Measurements from ENCODE around the gene PGAM2.
A peak's percentile ranks its signal among the peaks of the same experiment; 100 is the strongest.

PGAM2 gene

GRCh38 chr7:44083796-44084195, 18.4 kb upstream of the PGAM2 start:
- ATAC-seq (replicated peaks), result no peak
- DNase-seq, result no peak
- Mint-ChIP-seq H3K27me3 (no peaks in the 10 kb centered on the region), H3K36me3 (ENCODE audit: insufficient read depth) (peaks cover 19% of the 10 kb centered on the region), H3K4me3 (peak overlapping the region; percentile 91 to 94), H3K4me1 (ENCODE audit: low read depth in 2 of 2) (peaks cover 15 to 18% of the 10 kb centered on the region in 2 donors), H3K27ac (no peak overlapping the region), H3K9me3 (no peaks in the 10 kb centered on the region)

DNA sequence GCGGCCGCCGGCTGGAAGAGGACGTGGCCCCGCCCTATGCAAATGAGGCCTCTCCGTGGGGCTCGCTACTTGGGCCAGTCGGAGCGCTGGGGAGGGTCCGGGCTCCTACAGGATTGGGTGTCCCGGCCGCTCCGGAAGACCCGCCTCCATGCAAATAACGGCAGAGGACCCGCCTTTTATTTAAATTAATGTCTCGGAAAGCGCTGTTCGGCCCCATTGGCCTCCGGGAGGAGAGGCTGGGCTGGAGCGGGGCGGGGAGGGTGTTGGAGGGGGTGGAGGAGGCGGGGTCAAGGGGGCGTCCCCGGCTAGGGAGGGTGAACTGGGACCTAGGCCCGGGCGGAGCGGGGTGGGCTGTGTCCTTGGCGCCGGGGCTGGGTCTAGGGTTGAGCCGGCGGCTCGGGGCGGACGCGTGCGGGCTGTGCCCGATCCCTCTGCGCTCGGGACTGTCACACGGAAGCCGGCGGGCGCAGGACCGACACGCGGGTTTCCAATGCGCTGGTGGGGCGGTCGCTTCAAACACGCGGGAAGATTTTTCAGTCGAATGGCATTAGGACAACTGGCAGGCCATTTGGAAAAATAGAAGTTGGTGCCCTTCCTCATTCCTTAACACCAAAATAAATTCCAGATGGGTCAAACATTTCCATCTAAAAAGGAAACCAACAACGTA, 17.3 kb upstream of the PGAM2 start:
- Mint-ChIP-seq H3K9me3 (no peaks in the 10 kb centered on the region), H3K27ac (peak overlapping the region; percentile 93 to 95), H3K4me3 (peak overlapping the region; percentile 91 to 94), H3K4me1 (ENCODE audit: low read depth in 2 of 2) (peaks cover 22 to 26% of the 10 kb centered on the region in 2 donors), H3K36me3 (ENCODE audit: insufficient read depth) (peaks cover 27% of the 10 kb centered on the region), H3K27me3 (no peaks in the 10 kb centered on the region)
- ATAC-seq (replicated peaks), result peak; percentile 89
- peak; percentile 92 to 96 (median 95) for DNase-seq

GRCh38 chr7:44081266-44081748, 15.9 kb upstream of the PGAM2 start:
- DNase-seq, result peak in 1 of 3 experiments; percentile 33
- H3K4me1 Mint-ChIP-seq (ENCODE audit: low read depth in 2 of 2), result peaks cover 25 to 28% of the 10 kb centered on the region in 2 donors
- ATAC-seq (replicated peaks), result no peak
- peak overlapping the region; percentile 91 to 94 for H3K4me3 Mint-ChIP-seq
- H3K36me3 Mint-ChIP-seq (ENCODE audit: insufficient read depth), result peaks cover 36% of the 10 kb centered on the region
- peak overlapping the region; percentile 93 to 95 for H3K27ac Mint-ChIP-seq
- H3K27me3 Mint-ChIP-seq, result no peaks in the 10 kb centered on the region
- H3K9me3 Mint-ChIP-seq, result no peaks in the 10 kb centered on the region

DNA sequence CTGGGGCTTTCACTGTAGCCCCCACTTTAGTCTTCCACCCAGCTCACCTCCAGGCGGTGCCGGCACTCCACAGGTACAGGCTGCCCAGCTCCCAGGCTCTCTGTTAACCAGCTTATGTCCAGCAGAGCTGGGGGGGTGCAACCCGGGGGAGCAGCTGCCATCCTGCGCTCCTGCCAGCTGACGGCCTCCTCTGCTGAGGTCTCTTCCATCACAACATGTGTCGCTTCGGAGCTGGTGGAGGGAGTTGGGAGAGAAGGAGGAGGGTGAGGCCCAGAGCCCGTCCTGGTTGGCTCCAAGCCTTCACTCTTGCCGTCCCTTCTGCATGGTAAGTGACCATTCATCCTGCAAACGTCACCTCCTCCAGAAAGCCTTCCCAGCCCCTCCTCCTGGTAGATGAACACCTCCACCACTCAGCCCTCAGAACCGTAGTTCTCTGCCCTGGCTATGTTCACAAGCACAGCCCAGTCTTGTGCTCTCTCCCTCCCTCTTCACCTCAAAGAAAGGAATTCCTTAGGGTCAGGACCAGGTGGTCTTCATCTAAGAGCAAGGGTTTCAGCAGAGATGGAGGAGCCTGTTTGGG, 15.4 kb upstream of the PGAM2 start:
- DNase-seq, result no peak
- H3K4me1 Mint-ChIP-seq (ENCODE audit: low read depth in 2 of 2), result peaks cover 25 to 28% of the 10 kb centered on the region in 2 donors
- peaks cover 41% of the 10 kb centered on the region for H3K36me3 Mint-ChIP-seq (ENCODE audit: insufficient read depth)
- no peaks in the 10 kb centered on the region for H3K27me3 Mint-ChIP-seq
- no peak for ATAC-seq (replicated peaks)
- H3K4me3 Mint-ChIP-seq, result peak overlapping the region; percentile 91 to 94
- no peaks in the 10 kb centered on the region for H3K9me3 Mint-ChIP-seq
- H3K27ac Mint-ChIP-seq, result peak overlapping the region; percentile 93 to 95

GRCh38 chr7:44080118-44080517, 14.8 kb upstream of the PGAM2 start:
- Mint-ChIP-seq H3K4me3 (no peak overlapping the region), H3K9me3 (no peaks in the 10 kb centered on the region), H3K27ac (peak overlapping the region in 1 of 2 donors; percentile 93), H3K27me3 (no peaks in the 10 kb centered on the region), H3K36me3 (ENCODE audit: insufficient read depth) (peaks cover 48% of the 10 kb centered on the region), H3K4me1 (ENCODE audit: low read depth in 2 of 2) (peaks cover 25 to 28% of the 10 kb centered on the region in 2 donors)
- ATAC-seq (replicated peaks), result no peak
- no peak for DNase-seq

DNA sequence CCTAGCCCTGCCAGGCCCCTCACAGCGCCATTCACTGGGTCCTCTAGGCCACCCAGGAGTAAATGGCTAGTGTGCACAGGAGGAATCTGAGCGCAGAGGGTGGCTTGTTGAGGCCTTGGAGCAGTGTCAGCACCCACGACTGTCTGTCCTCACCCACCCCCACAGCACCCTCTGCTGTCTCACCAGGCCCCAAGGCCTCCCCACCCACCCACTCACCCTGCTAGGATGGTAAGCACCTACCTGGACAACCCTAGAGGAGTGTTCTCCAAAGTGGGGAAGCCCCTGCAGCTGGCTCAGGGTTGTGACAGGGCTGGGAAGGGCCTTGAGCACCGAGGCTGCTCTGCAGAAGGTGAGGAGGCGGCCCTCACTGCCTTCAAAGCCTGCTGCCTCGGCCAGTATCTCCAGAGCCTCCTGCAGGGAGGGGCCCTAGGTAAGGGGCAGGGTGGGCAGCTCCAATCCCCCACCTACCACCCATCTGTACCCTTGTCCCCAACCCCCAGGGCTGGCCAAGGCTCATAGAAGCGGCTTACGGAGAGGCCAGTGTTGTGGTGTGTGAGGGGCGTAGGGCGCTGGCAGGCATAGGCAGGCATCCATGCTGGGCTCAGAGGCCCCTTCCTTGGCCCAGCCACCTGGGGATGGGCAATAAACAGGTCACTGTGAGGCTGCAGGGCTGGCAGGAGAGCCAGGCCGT, 14.1 kb upstream of the PGAM2 start:
- Mint-ChIP-seq H3K27ac (peak overlapping the region in 1 of 2 donors; percentile 93), H3K4me1 (ENCODE audit: low read depth in 2 of 2) (peaks cover 25 to 29% of the 10 kb centered on the region in 2 donors), H3K36me3 (ENCODE audit: insufficient read depth) (peaks cover 54% of the 10 kb centered on the region), H3K4me3 (no peak overlapping the region), H3K9me3 (no peaks in the 10 kb centered on the region), H3K27me3 (no peaks in the 10 kb centered on the region)
- DNase-seq, result no peak
- no peak for ATAC-seq (replicated peaks)

DNA sequence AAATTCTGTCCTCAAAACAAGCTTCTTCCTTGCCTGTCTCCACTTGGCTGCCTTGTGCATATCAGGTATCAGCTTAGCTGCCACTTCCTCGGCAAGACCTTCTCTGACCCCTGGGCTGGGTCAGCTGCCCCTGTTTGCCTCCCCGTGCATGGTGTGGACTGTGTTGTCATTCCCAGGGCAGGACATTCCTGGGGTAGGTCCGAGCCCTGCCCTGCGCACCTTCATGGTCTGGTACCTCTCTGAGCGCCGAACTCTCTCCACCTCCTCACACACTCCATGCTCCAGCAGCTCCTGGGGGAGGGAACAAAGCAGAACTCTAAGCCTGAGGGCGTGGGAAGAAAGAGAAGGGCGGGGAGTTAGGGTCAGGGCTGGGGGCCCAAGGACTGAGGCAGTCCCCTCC, 13.2 kb upstream of the PGAM2 start:
- ATAC-seq (replicated peaks) (no peak), DNase-seq (no peak)
- peaks cover 25 to 31% of the 10 kb centered on the region in 2 donors for H3K4me1 Mint-ChIP-seq (ENCODE audit: low read depth in 2 of 2)
- peaks cover 60% of the 10 kb centered on the region for H3K36me3 Mint-ChIP-seq (ENCODE audit: insufficient read depth)
- H3K27me3 Mint-ChIP-seq, result no peaks in the 10 kb centered on the region
- peak overlapping the region in 1 of 2 donors; percentile 68 for H3K27ac Mint-ChIP-seq
- H3K9me3 Mint-ChIP-seq, result no peaks in the 10 kb centered on the region
- no peak overlapping the region for H3K4me3 Mint-ChIP-seq

DNA sequence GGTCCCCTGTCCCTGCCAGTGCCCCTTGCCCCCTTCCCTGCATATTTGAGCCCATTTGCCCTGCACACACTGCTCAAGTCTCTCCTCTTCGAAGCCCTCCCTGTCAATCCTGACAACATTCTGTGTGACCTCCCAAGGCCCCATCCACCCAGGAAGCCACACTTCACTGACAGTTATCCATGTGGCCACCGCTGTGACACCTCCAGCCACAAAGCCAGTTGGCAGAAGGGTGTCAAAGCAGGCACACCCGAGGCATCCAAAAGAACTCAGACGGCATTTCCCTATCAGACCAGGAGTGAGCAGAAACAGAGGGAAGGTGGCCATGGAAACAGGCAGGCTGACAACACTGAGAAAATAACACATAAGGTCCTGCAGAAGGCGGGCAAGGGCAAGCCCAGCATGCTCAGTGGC, 12.3 kb upstream of the PGAM2 start:
- H3K4me3 Mint-ChIP-seq, result peak overlapping the region in 1 of 2 donors; percentile 35
- no peak for ATAC-seq (replicated peaks)
- H3K27ac Mint-ChIP-seq, result peak overlapping the region in 1 of 2 donors; percentile 84
- no peaks in the 10 kb centered on the region for H3K27me3 Mint-ChIP-seq
- no peak for DNase-seq
- H3K9me3 Mint-ChIP-seq, result no peaks in the 10 kb centered on the region
- peaks cover 25 to 34% of the 10 kb centered on the region in 2 donors for H3K4me1 Mint-ChIP-seq (ENCODE audit: low read depth in 2 of 2)
- peaks cover 63% of the 10 kb centered on the region for H3K36me3 Mint-ChIP-seq (ENCODE audit: insufficient read depth)

DNA sequence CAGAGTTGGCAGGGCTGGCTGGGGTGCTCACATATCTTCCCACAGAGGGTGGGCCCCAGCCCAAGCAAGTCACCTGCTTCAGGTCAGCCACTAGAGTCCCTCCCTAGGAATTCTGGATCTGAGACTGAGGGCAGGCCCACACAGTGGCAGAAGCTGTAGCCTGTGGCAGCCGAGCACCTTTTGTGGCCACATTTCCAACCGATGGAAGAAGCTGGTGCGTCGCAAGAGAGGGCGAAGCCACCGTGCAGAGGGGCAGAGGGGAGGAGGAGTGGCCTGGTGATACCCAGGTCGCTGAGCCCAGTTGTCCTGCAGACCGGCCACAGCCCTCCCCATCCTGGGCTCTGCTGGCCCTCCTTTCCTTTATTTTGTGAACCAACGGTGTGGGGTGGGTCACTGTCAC, 11.7 kb upstream of the PGAM2 start:
- Mint-ChIP-seq H3K36me3 (ENCODE audit: insufficient read depth) (peaks cover 63% of the 10 kb centered on the region), H3K4me1 (ENCODE audit: low read depth in 2 of 2) (peaks cover 27 to 40% of the 10 kb centered on the region in 2 donors), H3K27me3 (no peaks in the 10 kb centered on the region), H3K4me3 (no peak overlapping the region), H3K9me3 (no peaks in the 10 kb centered on the region), H3K27ac (peak overlapping the region in 1 of 2 donors; percentile 51)
- ATAC-seq (replicated peaks) (no peak), DNase-seq (no peak)

DNA sequence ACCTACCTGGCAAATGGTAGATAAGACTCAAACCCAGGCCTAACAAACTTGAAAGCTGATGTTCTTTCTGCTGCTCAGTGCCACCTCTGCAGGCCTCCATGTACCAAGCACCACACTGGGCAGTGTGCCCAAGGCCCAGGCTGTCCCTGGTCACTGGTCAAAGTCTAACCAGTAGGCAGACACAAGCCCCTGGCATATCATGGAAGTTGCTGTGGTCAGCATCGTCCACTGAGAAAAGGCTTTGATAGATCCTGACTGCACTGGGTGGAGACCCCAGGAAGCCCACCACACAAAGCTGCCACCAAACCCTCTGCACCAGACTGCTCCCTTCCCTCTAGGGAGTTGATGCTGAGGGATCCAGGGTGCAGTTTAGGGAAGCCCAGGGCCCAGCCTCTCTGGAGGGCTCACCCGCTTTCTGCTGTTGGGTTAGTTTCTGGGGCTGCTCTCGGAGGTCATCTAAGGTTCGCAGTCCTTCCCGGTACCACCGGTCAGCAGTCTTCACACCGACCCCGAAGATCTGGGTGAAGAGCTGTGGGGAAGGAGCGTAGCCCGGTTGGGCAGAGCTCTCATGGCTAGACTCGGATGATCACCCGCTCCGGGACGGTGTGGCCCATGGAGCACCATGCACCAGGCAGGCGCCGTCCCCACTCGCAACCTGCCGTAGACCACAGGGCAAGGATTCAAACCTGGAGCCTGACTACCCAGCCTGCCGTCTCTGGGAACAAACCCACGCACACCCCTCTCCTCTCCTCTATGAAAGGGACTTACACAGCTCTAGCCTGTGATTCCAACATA, 10.9 kb upstream of the PGAM2 start:
- Mint-ChIP-seq H3K27me3 (no peaks in the 10 kb centered on the region), H3K4me1 (ENCODE audit: low read depth in 2 of 2) (peaks cover 26 to 38% of the 10 kb centered on the region in 2 donors)

DNA sequence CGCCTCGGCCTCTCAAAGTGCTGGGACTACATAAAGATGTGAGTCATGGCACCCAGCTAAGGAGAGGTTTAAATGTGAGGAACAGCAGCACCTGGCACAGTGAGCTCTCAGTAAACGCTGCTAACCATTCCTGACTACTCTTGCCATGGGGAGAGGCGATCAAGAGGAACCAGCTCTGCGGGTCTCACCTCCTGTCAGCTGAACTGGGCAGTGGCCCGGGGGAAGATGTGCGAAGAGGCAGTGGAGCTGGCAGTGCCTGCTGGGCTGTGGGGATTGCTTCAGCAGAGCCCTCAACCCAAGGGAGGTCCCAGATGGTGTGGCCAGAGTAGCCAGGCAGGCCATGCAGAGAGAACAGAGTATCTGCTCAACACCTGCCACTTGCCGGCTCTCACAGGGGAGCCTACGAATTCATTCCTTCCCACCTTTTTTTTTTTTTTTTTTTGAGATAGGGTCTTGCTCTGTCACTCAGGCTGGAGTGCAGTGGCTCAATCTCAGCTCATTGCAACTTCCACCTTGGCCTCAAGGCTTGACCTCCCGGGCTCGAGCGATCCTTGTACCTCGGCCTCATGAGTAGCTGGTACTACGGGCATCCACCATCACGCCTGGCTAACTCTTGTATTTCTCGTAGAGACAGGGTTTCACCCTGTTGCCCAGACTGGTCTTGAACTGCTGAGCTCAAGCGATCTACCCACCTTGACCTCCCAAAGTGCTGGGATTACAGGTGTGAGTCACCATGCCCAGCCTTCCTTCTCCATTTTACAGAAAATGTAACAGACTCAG, 10.1 kb upstream of the PGAM2 start:
- Mint-ChIP-seq H3K4me1 (ENCODE audit: low read depth in 2 of 2) (peaks cover 18 to 30% of the 10 kb centered on the region in 2 donors), H3K27me3 (no peaks in the 10 kb centered on the region), H3K9me3 (no peaks in the 10 kb centered on the region), H3K4me3 (no peak overlapping the region), H3K36me3 (ENCODE audit: insufficient read depth) (peaks cover 53% of the 10 kb centered on the region), H3K27ac (peak overlapping the region in 1 of 2 donors; percentile 91)
- ATAC-seq (replicated peaks), result no peak
- no peak for DNase-seq

More for the DNA sequence above, 10.9 kb upstream of the PGAM2 start:
- Mint-ChIP-seq H3K4me3 (no peak overlapping the region), H3K36me3 (ENCODE audit: insufficient read depth) (peaks cover 57% of the 10 kb centered on the region), H3K27ac (peak overlapping the region in 1 of 2 donors; percentile 51), H3K9me3 (no peaks in the 10 kb centered on the region)
- DNase-seq (no peak), ATAC-seq (replicated peaks) (no peak)

- no peaks in the 10 kb centered on the region for H3K9me3 Mint-ChIP-seq
- H3K4me1 Mint-ChIP-seq (ENCODE audit: low read depth in 2 of 2), result peaks cover 16 to 29% of the 10 kb centered on the region in 2 donors
- H3K4me3 Mint-ChIP-seq, result peak overlapping the region in 1 of 2 donors; percentile 31
- H3K27me3 Mint-ChIP-seq, result no peaks in the 10 kb centered on the region
- H3K27ac Mint-ChIP-seq, result peak overlapping the region in 1 of 2 donors; percentile 91
- DNase-seq (no peak), ATAC-seq (replicated peaks) (peak; percentile 5)
- H3K36me3 Mint-ChIP-seq (ENCODE audit: insufficient read depth), result peaks cover 53% of the 10 kb centered on the region
Observed at GRCh38 chr7:44074349-44074695, 9.0 kb upstream of the PGAM2 start.

All from effector memory CD8-positive, alpha-beta T cell (primary cell).